KG1 (cell line): Measurements from ENCODE around the gene LIMK1.
"Not testable (repeated sequence)": the region's sequence is repeated elsewhere in the genome, so short reads cannot be mapped to it uniquely, and the experiment has no call there.

Experiments
- DNase-seq: peaks from one replicate; lab custom pipeline; 2025; lab: John Stamatoyannopoulos, UW

LIMK1 gene

DNA sequence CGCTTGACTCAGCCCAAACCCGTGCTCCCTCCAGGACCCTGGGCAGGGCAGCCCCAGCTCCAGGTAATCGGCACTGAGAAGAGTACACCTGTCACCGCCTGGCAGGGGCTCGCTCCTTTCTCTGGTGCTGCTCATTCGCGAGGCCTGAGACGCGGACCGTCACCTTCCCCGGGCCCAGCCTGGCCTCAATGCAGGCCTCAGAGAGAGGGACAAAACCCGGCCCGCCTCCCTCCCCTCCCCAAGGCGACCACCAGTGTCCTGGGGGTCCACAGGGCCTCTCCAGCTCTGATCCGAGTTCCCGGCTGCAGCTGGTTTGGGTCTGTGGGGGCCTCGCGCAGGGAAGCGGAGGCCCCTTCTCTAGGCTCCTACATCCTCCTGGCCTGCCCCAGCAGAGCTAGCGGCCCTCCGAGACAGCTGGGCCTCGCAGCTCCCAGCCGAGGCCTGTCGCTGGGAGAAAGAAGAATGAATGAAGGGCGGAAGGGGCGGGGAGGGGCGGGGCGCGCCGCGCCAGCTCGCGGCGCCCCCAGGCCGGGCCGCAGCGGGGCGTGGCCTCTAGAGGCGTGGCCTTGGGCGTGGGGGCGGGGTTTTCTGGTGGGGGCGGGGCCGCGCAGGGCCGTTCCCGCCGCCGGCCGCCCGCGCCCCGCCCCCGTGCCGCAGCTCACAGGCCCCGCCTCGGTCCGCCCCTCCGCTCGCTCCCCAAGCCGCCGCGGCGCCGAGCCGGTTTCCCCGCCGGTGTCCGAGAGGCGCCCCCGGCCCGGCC, at the start of gene LIMK1:
LIMK1 (plus strand) TSS at position 688 of the 760 bp plus-strand sequence. CDS start 187 bp downstream, outside the sequence.
- DNase-seq: peak; percentile 60

DNA sequence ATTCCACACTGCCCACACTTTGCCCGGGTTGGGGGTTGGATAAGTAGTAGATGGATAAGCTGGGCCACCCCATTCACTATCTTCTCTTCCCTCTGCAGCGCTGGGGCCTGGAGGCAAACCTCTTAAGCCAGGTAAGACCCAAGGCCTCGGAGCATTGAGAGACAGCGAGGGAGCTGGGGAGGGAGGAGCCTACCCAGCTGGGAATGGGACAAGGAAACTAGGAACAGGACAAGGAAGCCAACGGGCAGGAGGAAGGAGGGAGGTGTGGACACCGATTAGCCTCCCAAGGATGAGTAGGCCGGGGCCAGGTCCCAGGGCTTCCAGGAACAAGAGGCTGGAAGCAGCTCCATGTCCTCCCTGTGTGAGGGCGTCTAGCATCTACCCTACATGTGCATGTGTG, 46.0 kb upstream of the LIMK1 start:
- DNase-seq: no peak

DNA sequence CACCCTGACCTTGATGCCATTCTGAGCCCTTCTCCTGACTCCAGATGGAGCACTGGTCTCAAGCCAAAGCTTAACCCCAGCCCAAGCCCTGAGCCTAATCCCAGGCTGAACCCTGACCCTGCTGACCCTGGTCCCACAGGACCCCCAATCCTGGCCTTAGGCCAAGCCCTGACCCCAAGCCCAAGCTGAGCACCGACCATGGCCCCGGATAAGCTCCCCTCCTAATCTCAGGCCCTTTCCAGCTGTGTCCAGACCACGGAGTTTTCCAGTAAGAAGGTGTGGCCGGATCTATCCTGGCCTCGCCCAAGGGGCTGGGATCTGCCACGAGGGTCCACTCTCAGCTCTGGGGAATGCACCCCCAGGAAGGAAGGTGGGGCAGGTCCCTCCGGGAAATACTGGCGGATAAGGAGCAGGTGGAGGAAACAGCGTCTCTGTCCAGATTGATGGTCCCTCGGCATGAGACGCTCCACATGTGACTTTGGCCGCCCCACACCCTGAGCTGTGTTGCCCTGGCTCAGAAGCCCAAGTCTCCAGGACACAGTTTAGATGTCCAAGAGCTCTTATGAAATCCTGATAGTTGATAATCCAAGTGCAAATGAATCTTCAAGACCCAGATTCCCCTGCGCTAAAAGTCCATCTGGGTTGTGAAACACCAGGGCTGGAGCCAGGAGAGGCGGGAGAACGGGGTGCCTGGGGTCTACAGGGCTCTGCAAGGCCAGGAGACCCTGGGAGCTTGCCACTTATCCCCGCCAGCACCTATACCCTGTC, 45.2 kb upstream of the LIMK1 start:
- DNase-seq: no peak

DNA sequence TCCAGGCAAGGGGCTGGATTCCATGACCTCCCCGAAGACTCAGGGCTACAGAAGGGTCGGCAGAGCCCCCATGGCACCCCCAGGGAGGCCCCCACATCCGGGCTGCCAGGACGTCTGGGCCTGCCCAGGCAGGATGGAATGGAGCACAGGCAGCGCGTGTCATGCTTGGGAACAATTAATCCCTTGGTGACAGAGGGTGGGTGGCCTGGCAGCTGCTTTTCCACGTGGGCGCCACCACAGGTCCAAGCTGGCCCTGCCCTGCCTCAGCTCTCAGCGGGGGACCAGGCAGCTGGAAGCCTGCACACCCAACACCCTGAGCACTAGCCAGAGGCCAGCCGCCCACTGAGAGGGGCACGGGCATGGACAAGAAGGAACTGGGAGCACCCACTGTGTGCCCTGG, 44.3 kb upstream of the LIMK1 start:
- no peak for DNase-seq

DNA sequence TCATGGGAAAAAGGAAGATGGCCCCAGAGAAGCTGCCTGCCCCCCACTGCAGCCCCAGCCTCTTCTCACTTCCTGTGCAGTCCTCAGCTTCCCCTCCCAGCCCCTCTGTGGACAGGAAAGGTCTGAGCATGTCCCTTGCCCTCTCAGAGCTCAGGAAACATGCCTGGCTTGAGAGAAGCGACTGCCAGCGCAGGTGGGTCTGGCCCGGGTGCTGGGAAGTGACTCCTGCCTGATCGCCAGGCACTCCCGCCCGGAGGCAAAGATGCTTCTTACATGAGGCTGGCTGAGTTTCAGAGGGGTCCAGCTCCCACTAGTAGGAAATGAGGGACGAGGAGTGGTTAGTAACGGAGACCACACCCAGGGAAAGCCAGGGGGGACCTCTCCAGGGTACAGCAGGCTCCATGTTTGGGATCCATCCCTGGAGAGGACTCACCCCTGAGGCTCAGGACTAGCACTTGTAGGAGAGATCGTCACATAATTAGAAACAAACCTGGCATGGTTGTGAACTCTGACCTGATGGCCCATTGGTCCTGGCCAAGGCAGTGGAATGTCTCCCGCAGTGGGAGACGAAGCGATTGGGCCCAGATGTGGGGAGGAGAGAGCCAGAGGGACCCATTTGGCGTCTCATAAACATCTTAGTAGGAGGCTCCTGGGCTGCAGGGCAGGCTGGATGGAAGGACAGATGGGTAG, 43.4 kb upstream of the LIMK1 start:
- no peak for DNase-seq

DNA sequence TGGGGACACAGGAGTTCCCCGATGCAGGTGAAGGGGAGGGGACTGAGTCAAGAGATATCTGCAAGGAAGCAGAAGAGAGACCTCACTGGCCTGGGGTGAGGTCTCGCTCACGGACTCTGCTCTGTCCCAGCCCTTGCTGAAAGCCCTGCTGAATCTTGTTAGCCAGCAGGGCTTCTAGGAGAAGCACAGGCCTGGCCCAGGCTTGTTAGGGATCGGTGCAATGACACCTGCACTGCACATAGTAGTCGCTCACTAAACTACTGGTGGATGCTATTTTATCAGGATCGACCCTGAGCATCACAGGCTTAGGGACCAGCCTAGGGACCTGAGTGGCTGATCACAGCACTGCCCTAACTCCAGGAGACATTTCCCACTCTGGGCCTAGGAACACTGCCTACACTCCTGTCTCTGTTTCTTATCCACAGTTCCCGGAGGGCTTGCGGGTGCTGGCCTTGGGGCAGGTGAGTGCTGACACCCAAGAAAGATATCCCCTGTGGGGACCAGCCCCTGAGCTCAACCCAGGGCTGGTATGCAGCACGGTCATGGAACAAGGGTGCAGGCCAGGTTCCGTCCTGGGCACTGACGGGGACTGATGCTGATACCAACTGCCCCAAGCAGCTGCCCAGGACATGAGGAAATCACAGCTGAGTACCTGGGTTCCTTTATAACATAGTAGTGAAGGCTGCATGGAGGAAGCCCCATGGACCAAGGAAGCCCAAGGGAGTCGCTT, 42.6 kb upstream of the LIMK1 start:
- no peak for DNase-seq

DNA sequence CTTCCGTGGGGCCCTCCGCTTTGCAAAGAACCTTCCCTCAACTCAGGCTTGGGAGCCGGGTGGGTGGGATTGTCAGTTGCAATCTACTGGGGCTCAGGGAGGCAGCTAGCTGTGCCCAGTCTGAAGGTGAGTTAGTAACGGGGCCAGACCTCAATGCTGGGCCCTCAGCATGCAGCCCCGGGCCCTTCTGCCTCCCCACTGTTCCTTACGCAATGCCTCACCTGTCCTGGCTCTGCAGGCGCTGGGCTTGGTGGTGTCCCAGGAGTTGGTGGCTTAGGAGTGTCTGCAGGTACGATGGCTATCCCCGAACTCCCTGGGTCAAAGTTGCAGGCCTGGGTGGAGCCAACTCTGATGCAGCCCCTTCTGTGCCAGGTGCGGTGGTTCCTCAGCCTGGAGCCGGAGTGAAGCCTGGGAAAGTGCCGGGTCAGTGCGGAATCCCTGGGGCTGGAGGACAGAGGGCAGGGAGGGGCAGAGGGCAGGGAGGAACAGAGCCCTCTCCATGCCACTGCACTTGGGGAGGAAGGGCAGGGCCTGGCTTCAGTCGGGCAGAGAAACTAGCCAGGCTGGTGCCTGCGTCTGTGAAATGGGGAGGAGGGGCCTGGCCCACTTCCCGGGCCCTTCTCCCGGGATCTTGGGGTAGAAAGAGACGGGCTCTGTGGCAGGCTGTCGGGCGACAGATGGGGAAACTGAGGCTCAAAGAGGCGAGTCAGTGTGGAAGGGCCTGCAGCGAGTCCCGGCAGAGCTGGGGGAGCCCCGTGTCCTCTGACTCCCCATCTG, 40.7 kb upstream of the LIMK1 start:
- no peak for DNase-seq

DNA sequence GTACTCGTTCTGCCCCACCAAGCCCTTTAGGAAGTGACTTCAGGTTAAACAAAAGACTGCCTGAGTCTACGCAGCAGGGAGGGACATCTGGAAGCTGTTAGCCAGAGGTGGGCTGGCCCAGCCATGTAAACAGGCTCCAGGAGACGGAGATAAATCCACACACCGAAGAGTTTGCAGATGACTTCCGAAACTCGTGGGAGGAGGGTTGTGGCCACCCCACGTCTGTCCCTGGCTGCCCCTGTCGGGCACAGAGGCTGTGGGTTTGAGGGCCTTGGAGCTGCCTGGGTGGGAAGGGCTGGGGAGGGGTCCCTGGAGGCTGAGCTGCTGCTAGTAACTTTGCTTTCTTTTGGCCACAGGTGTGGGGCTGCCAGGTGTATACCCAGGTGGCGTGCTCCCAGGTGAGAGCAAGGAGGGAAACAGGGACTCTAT, 40.1 kb upstream of the LIMK1 start:
- DNase-seq: no peak

DNA sequence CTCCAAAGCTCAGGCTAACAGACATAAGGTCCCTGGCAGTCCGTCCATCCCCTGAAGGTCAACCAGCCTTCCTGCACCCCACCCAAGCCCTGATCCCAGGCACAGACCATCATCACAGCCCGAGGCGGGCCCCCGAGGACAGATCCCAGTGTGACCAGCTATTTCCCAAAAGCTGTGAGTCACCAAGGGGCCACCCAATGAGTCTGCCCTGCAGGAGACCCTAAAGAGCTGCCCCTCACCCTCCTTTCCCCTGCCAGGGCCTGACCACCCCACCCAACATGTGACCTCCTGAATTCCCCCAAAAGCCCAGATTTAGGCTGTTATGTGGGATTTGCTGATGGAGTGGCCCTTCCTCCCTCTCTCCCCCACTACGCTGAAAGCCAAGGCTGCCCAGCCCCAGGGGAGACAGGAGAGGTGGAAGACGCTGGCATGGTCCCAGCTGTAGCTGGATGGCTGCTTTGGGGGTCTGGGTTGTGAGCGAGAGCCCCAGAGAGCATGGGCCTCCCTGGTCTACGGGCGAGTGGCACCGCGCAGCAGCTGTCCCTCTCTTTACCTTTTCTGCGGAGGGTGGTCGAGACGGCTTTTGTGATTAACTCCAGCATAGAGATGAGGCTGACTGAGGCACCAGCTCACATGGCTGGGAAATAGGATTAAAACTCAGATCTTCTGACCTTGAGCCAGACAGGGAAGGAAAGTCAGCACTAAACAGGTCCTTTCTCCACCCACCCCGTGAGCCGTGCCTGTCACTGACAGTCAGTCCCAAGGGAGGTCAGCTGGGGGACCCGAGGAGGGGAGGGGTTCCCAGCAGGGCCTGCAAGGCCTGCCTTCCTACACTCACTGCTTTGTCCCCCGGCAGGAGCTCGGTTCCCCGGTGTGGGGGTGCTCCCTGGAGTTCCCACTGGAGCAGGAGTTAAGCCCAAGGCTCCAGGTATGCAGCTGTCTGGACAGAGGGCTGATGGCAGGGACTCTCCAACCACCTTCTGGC, 38.9 kb upstream of the LIMK1 start:
- no peak for DNase-seq

DNA sequence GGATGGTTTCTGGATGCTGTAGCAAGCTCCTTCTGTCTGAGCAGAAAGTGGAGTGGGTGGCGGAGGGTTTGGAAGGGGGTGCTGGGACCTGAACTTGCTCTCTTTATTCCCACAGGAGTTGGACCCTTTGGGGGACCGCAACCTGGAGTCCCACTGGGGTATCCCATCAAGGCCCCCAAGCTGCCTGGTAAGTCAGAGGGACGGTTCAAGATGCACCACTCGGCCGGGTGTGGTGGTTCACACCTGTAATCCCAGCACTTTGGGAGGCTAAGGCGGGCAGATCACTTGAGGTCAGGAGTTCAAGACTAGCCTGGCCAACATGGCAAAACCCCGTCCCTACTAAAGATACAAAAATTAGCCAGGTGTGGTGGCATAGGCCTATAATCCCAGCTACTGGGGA, 37.0 kb upstream of the LIMK1 start:
- not testable (repeated sequence) for DNase-seq

DNA sequence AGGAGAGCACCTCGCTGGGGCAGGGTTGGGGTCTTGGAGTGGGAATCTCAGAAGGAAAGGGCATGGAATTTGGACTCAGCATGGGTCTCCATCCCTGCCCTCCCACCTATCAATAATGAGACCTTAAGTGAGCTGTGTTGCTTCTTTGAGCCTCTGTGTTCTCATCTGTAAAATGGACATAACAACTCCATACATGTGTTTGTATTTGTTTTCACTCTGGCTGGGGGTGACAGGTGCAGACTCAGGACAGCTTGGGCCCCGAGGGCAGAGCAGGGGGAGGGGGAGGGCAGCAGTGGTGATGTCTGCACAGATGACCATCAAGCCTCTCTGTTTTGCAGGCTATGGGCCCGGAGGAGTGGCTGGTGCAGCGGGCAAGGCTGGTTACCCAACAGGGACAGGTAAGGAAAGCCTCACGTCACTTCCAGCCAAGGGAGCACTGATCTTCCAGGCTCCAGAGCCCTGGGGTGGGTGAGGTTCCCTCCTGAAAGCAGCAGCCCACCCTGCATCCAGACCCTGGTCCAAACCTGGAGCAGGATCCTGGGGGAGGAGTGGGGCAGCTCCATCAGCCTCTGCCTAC, 35.7 kb upstream of the LIMK1 start:
- DNase-seq: no peak

DNA sequence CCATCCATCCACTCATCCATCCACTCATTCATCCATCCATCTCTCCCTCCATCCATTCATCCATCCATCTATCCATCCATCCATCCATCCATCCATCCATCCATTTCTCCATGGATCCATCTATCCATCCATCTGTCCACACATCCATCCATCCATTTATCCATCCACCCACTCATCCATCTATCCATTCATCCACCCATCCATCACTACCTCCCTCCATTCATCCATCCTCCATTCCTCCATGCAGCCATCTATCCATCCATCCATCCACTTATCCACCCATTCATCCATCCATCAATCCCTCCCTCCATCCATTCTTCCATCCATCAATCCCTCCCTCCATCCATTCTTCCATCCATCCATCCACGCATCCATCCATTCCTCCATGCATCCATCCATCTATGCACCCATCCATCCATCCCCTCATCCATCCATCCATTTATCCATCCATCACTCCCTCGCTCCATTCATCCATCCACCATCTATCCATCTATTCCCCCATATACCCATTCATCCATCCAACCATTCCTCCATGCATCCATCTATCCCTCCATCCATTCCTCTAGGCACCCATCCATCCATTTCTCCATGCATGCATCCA, 34.5 kb upstream of the LIMK1 start:
- DNase-seq: no peak

DNA sequence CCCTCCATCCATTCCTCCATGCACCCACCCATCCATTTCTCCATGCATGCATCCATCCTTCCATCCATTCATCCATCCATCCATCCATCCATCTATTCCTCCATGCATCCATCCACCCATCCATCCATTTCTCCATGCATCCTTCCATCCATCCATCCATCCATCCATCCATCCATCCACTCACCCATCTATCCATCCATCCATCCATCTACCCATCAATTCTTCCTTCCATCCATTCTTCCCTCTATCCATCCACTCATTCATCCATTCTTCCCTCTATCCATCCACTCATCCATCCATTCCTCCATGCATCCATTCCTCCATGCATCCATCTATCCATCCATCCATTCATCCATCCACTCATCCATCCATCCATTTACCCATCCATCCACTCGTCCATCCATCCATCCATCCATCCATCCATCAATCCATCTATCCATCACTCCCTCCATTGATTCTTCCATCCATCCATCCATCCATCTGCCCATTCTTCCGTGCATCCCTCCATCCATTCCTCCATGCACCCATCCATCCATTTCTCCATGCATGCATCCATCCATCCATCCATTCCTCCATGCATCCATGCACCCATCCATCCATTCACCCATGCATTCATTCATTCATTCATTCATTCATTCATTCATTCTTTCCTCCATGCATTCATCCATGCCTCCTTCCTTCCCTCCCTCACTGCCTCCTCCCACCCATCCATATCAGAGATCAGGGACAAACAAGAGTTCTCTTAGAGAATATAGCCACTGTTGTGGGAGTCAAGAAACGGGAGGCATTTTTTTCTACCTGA, 33.4 kb upstream of the LIMK1 start:
- no peak for DNase-seq

DNA sequence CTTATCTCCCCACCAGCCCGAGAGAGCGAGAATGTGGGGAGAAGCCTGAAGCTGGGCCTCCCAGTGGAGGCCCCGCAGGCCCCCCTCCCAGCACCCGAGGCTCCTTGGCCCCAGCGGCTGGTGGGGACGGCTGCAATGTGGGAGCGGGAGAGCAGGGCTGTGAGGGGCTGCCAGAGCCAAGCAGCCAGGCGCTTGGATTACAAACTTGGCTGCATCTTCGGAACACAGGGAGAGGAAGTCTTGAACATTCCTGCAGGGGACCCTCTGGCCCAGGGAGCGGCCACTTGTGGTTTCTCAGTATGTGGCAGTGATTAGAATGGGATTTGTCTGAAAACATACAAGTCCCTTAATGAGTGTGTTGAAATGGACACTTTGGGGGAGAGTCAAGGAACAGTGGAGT, 32.4 kb upstream of the LIMK1 start:
- no peak for DNase-seq

DNA sequence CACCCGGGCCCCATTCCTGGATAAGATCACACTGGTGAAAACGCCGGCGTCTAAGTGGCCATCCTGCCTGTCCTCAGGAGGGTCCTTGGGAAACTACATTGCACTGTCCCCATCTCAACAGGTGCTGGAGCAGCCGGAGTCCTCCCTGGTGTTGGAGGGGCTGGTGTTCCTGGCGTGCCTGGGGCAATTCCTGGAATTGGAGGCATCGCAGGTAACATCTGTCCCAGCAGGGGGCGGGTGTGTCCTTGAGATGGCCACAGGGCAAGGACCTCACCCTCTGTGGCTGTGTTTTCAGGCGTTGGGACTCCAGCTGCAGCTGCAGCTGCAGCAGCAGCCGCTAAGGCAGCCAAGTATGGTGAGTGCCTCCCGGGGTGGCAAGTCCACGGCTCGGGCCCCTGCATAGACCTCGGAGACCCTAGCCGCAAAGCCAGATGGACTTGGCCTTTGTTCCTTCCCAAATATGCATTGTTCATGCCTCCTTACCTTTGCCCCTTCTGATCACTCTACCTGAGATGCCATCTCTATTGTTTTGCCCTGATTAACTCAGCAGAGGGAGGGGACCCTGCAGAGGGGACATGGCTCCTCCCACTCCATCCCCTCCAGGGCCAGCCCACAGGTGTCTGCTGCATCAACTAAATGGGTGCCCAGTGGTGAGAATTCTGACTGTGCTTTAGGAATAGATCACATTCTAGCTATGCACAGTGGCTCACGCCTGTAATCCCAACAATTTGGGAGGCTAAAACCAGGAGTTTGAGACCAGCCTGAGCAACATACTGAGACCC, 31.8 kb upstream of the LIMK1 start:
- no peak for DNase-seq

DNA sequence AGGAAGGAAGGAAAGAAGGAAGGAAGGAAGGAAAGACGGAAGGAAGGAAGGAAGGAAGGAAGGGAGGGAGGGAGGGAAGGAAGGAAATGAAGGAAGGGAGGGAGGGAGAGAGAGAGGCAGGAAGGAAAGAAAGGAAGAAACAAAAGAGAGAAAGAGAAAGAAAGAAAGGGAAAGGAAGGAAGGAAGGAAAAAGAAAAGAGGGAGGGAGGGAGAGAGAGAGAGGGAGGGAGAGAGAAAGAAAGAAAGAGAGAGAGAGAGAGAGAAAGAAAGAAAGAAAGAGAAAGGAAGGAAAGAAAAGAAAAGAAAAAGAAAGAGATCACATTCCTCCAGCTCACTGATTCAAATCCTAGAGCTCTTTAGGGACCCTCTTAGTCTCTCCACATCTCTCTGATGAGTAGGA, 31.0 kb upstream of the LIMK1 start:
- no peak for DNase-seq

DNA sequence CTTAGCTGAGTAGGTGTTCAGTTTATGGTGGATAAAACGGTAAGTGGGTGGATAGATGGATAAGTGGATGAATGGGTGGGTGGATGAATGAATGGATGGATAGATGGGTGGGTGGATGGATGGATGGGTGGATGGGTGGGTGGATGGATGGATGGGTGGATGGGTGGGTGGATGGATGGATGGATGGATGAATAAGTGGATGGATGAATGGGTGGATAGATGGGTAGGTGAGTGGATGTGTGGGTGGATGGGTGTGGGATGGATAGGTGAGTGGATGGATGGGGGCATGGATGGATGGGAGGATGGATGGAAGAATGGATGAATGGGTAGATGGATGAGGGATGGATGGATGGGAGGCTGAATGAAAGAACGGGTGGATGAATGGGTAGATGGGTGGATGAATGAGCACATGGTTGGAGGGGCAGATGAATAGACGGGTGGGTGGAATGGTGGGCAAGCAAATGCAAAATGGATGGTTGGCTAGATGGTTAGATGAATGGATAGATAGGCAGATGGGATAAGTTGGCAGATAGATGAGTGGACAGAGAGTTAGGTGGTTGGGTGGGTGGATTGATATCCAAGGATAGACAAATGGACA, 29.9 kb upstream of the LIMK1 start:
- no peak for DNase-seq
